Vagina (tissue), 2 donors: Measurements from ENCODE around the gene COL6A1.

Experiments used
- CTCF ChIP-seq, 3 experiments: fragments of 450-650 bp in 2 of 3; fragments of 200-600 bp in 1 of 3; sonication (generic) in 1 of 3; IDR thresholded peaks; one replicate each; pipeline ENCODE4 v1.5.1; 2017 to 2019; ENCODE audit warnings: antibody characterized with exemption in 3 of 3, mild to moderate bottlenecking in 2 of 3, moderate library complexity in 2 of 3
- POLR2A ChIP-seq, 2 donors: fragments of 450-650 bp; IDR thresholded peaks; one replicate each; pipeline ENCODE4 v1.6.1; 2017; ENCODE audit warnings: antibody characterized with exemption in 2 of 2, mild to moderate bottlenecking in 2 of 2, moderate library complexity in 2 of 2

GRCh38 chr21:45963232-45963570 is 18.4 kb upstream of the COL6A1 start:
- no peak for TF ChIP-seq CTCF (IDR thresholded peaks at IDR 0.05)
- TF ChIP-seq POLR2A (IDR thresholded peaks at IDR 0.05), result no peak
